SK-N-SH (cell line): ENCODE results near the gene RBM44. TPM values are rescaled to one million over a fixed set of nuclear protein-coding genes. Genes with fewer than 3 reads are reported as not detected.

Experiments
- CTCF ChIA-PET: fragments of 300-600, 350-600 bp; formaldehyde crosslinking; extraction: SDS; loops from one replicate; lab custom pipeline; 2021; lab: Yijun Ruan, JAX
- POLR2A ChIA-PET: fragments of 350-600 bp; sonication (Branson Sonifier 250); formaldehyde crosslinking; extraction: SDS; loops from one replicate; lab custom pipeline; 2020; ENCODE audit warnings: antibody characterized with exemption, inconsistent platforms; lab: Yijun Ruan, JAX
- DNase-seq: peaks from one replicate; pipeline ENCODE4 v3.0.0; 2012
- H2AFZ ChIP-seq: fragments of 200-600 bp; sonication (generic); 2 replicates; pipeline ENCODE4 v1.8.1; 2016; ENCODE audit warnings: antibody characterized with exemption, mild to moderate bottlenecking, low read depth
- H3F3A ChIP-seq: fragments of 200-600 bp; sonication (generic); replicated peaks from 2 replicates; pipeline ENCODE3; 2016; ENCODE audit warnings: antibody characterized with exemption, mild to moderate bottlenecking; ENCODE audit not compliant: insufficient read depth
- H3K27ac ChIP-seq, 2 experiments: fragments of 200-500 bp in 1 of 2; fragments of 200-600 bp in 1 of 2; sonication (Bioruptor generic) in 1 of 2; sonication (generic), shearing (Covaris generic) in 1 of 2; 2 replicates each; pipeline versions ENCODE4 v1.5.1 to v1.6.1; 2014 to 2016; ENCODE audit warnings: low read depth in 2 of 2, inconsistent platforms in 1 of 2, low read length in 1 of 2, mild to moderate bottlenecking in 1 of 2, mixed read lengths in 1 of 2
- H3K27me3 ChIP-seq: fragments of 200-600 bp; sonication (generic), shearing (Covaris generic); 2 replicates; pipeline ENCODE4 v1.6.1; 2016; ENCODE audit warnings: mixed run types; ENCODE audit not compliant: insufficient read depth
- H3K36me3 ChIP-seq, 2 experiments: fragments of 200-500 bp in 1 of 2; fragments of 200-600 bp in 1 of 2; sonication (Bioruptor generic) in 1 of 2; sonication (generic) in 1 of 2; replicated peaks in 1 of 2; 2 replicates each; pipeline versions ENCODE3 to v1.5.1; 2014 to 2016; ENCODE audit warnings: low read length in 1 of 2, mild to moderate bottlenecking in 1 of 2; ENCODE audit not compliant: insufficient read depth in 2 of 2, control insufficient read depth in 1 of 2
- H3K4me1 ChIP-seq, 2 experiments: fragments of 200-500 bp in 1 of 2; fragments of 200-600 bp in 1 of 2; sonication (Bioruptor generic) in 1 of 2; sonication (generic), shearing (Covaris generic) in 1 of 2; 2 replicates each; pipeline versions ENCODE4 v1.5.1 to v1.6.1; 2014 to 2016; ENCODE audit warnings: low read depth in 1 of 2, low read length in 1 of 2, mixed run types in 1 of 2; ENCODE audit not compliant: insufficient read depth in 2 of 2, control insufficient read depth in 1 of 2
- H3K4me2 ChIP-seq: fragments of 200-600 bp; sonication (generic), shearing (Covaris generic); 2 replicates; pipeline ENCODE4 v1.6.1; 2017; ENCODE audit warnings: mixed run types
- H3K4me3 ChIP-seq, 2 experiments: fragments of 200-500 bp in 1 of 2; fragments of 200-600 bp in 1 of 2; sonication (Bioruptor generic) in 1 of 2; sonication (generic), shearing (Covaris generic) in 1 of 2; 2 replicates each; pipeline versions ENCODE4 v1.5.1 to v1.8.1; 2014 to 2016; ENCODE audit warnings: low read depth in 2 of 2, inconsistent platforms in 1 of 2, low read length in 1 of 2, mild to moderate bottlenecking in 1 of 2, mixed read lengths in 1 of 2, moderate library complexity in 1 of 2
- H3K79me2 ChIP-seq: fragments of 200-600 bp; sonication (generic); 2 replicates; pipeline ENCODE4 v1.8.1; 2017; ENCODE audit warnings: mild to moderate bottlenecking; ENCODE audit not compliant: insufficient read depth
- H3K9ac ChIP-seq: fragments of 200-600 bp; sonication (generic); 2 replicates; pipeline ENCODE4 v1.6.1; 2017; ENCODE audit warnings: mixed run types
- H3K9me2 ChIP-seq: fragments of 200-600 bp; sonication (generic); 2 replicates; pipeline ENCODE4 v1.6.1; 2017; ENCODE audit warnings: mixed run types
- H3K9me3 ChIP-seq: fragments of 200-600 bp; sonication (generic); 2 replicates; pipeline ENCODE4 v1.6.1; 2017; ENCODE audit warnings: mixed run types, mild to moderate bottlenecking, moderate library complexity
- H4K20me1 ChIP-seq: fragments of 200-600 bp; sonication (generic); 2 replicates; pipeline ENCODE4 v1.6.1; 2017; ENCODE audit warnings: mild to moderate bottlenecking, mixed run types; ENCODE audit not compliant: insufficient read depth
- CHD2 ChIP-seq: fragments of 150-350 bp; IDR thresholded peaks from 2 replicates; pipeline ENCODE4 v1.6.1; 2018; ENCODE audit warnings: low read length; ENCODE audit not compliant: partially characterized antibody
- ELF1 ChIP-seq: IDR thresholded peaks from 2 replicates; pipeline ENCODE4 v1.4.0; 2012
- EZH2phosphoT487 ChIP-seq: fragments of 200-600 bp; sonication (generic); IDR thresholded peaks from 2 replicates; pipeline ENCODE4 v1.6.1; 2017; ENCODE audit warnings: low read depth, mixed run types, mild to moderate bottlenecking, antibody characterized with exemption, moderate library complexity, borderline replicate concordance
- GATA2 ChIP-seq: sonication (generic); formaldehyde crosslinking; IDR thresholded peaks from 2 replicates; pipeline ENCODE4 v1.5.0; 2020; ENCODE audit warnings: mild to moderate bottlenecking, missing genetic modification reagents
- RAD21 ChIP-seq: IDR thresholded peaks from 2 replicates; pipeline ENCODE4 v1.6.1; 2012; ENCODE audit warnings: mild to moderate bottlenecking, low read length
- REST ChIP-seq: IDR thresholded peaks from 2 replicates; pipeline ENCODE4 v1.6.1; 2012; ENCODE audit warnings: mild to moderate bottlenecking, low read depth, low read length, moderate library complexity
- RFX5 ChIP-seq: IDR thresholded peaks from 2 replicates; pipeline ENCODE4 v1.6.1; 2012; ENCODE audit warnings: mild to moderate bottlenecking, improper control_type of control experiment, low read length
- RXRA ChIP-seq: IDR thresholded peaks from 2 replicates; pipeline ENCODE4 v1.4.0; 2012; ENCODE audit warnings: low read depth, mild to moderate bottlenecking, borderline replicate concordance
- TAF1 ChIP-seq: IDR thresholded peaks from 2 replicates; pipeline ENCODE4 v1.6.1; 2012; ENCODE audit warnings: low read depth, mild to moderate bottlenecking, low read length, moderate library complexity, borderline replicate concordance
- YY1 ChIP-seq: IDR thresholded peaks from 2 replicates; pipeline ENCODE4 v1.4.0; 2012; ENCODE audit warnings: low read depth, mild to moderate bottlenecking
- ZBTB33 ChIP-seq: IDR thresholded peaks from 2 replicates; pipeline ENCODE4 v1.4.0; 2012; ENCODE audit warnings: low read depth, borderline replicate concordance
- WGBS: methylation state at CpG from one replicate; pipeline ENCODE4 v1.1.6; 2017; ENCODE audit warnings: low lambda C conversion rate; 5-methylcytosine and 5-hydroxymethylcytosine counted together
- polyA plus RNA-seq, 3 experiments: library from polyadenylated mRNA; depleted of rRNA; stranded (reverse); fragments of >200 nt; gene quantifications; 2 replicates each; pipeline ENCODE4 v1.2.3, GENCODE V29; 2012
- TF ChIP-seq, protein P1 (sequence below): IDR thresholded peaks from 2 replicates; pipeline ENCODE4 v1.4.0; 2012; ENCODE audit warnings: low read depth, borderline replicate concordance
- TF ChIP-seq, protein P2 (sequence below): IDR thresholded peaks from 2 replicates; pipeline ENCODE4 v1.4.0; 2012; ENCODE audit warnings: low read depth
- TF ChIP-seq, protein P3 (sequence below): fragments of 150-350 bp; IDR thresholded peaks from 2 replicates; pipeline ENCODE4 v1.6.1; 2017; ENCODE audit warnings: antibody characterized with exemption, low read length, low read depth, borderline replicate concordance

Gene RBM44
- polyA plus RNA-seq, 1 of the 3 experiments (the other 2 are of a cell fraction): 0.30 TPM

DNA sequence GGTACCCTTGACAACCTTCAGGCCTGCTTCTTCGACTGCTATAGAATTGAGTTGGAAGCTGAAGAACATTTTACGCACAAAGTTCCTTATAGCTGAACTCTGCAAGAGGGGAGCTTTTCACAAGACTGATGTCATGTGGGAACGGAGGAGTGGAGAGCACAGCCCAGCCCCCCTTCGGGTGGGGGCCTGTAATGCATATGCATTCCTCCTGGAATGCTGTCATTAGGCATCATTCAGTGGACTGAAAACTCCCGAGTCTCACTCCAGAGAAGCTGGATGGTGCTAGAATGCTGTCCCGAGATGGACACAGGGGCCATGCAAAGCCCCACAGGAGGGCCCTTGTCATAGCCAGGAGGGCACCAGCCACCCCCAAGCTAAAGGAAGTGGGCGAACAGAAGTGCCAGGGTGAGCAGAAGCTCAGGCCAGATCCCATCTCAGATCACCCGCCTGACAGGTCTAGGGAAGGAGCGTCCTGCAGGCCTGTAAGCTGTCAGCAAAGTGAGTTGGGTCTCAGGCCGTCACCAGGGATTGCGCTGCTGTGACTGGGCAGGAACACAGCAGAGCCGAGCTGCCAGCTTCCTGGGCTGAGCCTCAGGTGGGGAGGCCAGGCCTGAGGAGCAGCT is 43.8 kb upstream of the RBM44 start (continued):
- TF ChIP-seq, protein P1, sequence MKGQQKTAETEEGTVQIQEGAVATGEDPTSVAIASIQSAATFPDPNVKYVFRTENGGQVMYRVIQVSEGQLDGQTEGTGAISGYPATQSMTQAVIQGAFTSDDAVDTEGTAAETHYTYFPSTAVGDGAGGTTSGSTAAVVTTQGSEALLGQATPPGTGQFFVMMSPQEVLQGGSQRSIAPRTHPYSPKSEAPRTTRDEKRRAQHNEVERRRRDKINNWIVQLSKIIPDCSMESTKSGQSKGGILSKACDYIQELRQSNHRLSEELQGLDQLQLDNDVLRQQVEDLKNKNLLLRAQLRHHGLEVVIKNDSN: no peak
- TF ChIP-seq TAF1 (no peak), YY1 (no peak), CHD2 (no peak), ZBTB33 (no peak)

GRCh38 chr2:237757616-237758015 is 41.0 kb upstream of the RBM44 start:
- Histone ChIP-seq H3K4me3 (no peak overlapping the region), H3K9ac (no peak overlapping the region)
- no peak for TF ChIP-seq ELF1
- TF ChIP-seq RFX5: no peak
- TF ChIP-seq, protein P2, sequence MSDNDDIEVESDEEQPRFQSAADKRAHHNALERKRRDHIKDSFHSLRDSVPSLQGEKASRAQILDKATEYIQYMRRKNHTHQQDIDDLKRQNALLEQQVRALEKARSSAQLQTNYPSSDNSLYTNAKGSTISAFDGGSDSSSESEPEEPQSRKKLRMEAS: no peak
- TF ChIP-seq, protein P1: no peak
- no peak for TF ChIP-seq RXRA
- TF ChIP-seq, protein P3, sequence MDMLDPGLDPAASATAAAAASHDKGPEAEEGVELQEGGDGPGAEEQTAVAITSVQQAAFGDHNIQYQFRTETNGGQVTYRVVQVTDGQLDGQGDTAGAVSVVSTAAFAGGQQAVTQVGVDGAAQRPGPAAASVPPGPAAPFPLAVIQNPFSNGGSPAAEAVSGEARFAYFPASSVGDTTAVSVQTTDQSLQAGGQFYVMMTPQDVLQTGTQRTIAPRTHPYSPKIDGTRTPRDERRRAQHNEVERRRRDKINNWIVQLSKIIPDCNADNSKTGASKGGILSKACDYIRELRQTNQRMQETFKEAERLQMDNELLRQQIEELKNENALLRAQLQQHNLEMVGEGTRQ: no peak
- TF ChIP-seq REST: no peak
- TF ChIP-seq EZH2phosphoT487: no peak
- TF ChIP-seq RAD21: no peak
- no peak for TF ChIP-seq GATA2 (CRISPR knock-in tag)
- TF ChIP-seq, all 33 proteins: peak for 0
- ChIA-PET CTCF (interaction anchor here (0.9 to 2.7 kb wide), 5 partner anchors 9 to 85 kb away, joined by 3 to 9 read pairs (median 3); no protein-coding TSS in a partner anchor), POLR2A (no interaction called here)
- WGBS: 96% methylated on average over 10 of the region's 10 CpGs
- no peak overlapping the region for H2AFZ ChIP-seq
- H3K27ac ChIP-seq: no peak overlapping the region
- H3K36me3 ChIP-seq: peaks cover 88 to 93% of the 10 kb centered on the region in 2 experiments
- no peaks in the 10 kb centered on the region for H3K9me2 ChIP-seq
- H3F3A ChIP-seq: peaks cover 13% of the 10 kb centered on the region
- no peaks in the 10 kb centered on the region for H3K27me3 ChIP-seq
- H3K4me2 ChIP-seq: no peak overlapping the region
- no peaks in the 10 kb centered on the region for H4K20me1 ChIP-seq
- DNase-seq: no peak
- no peaks in the 10 kb centered on the region for H3K9me3 ChIP-seq
- no peaks in the 10 kb centered on the region for H3K4me1 ChIP-seq
- peaks cover 23% of the 10 kb centered on the region for H3K79me2 ChIP-seq
